HepG2 (cell line): ENCODE results near the gene SHISA7. TPM values are rescaled to one million over a fixed set of nuclear protein-coding genes. Genes with fewer than 3 reads are reported as not detected.

ENCODE experiments used
- ATAC-seq: fragments of 200-7000 bp; cut with Tn5 transposase; 3 replicates; pipeline ENCODE4 v1.9.1; 2020; ENCODE audit warnings: mild to moderate bottlenecking, moderate library complexity
- BruUV-seq: library from RNA; stranded (reverse); fragments of 400-500 nt; replicated peaks from 2 replicates; lab custom pipeline; 2021; lab: Mats Ljungman, UMichigan
- CTCF ChIA-PET: fragments of 300-600 bp; formaldehyde crosslinking; extraction: SDS; loops from one replicate; lab custom pipeline; 2021; ENCODE audit warnings: low total read pairs, inconsistent platforms, low intra/inter-chr PET ratio; lab: Yijun Ruan, JAX
- POLR2A ChIA-PET: fragments of 350-600 bp; sonication (Branson Sonifier 250); formaldehyde crosslinking; loops from one replicate; lab custom pipeline; 2020; ENCODE audit warnings: antibody characterized with exemption, inconsistent platforms; lab: Yijun Ruan, JAX
- DNase-seq: peaks from one replicate; pipeline ENCODE4 v3.0.0-alpha.2; 2015; ENCODE audit warnings: low spot score
- FAIRE-seq: peaks from 3 replicates; lab custom pipeline; 2011; peaks lifted over from hg19 to GRCh38; lab: Jason Lieb, UNC
- H2AFZ ChIP-seq: one replicate; pipeline ENCODE4 v1.6.1; 2011; ENCODE audit warnings: low read length, inconsistent platforms
- H3K27ac ChIP-seq: fragments of 300-600 bp; 3 replicates; pipeline ENCODE4 v1.8.0; 2011; ENCODE audit warnings: mixed run types, mild to moderate bottlenecking, mixed read lengths, low read length, inconsistent platforms; ENCODE audit not compliant: insufficient read depth; ENCODE audit errors: extremely low read length
- H3K27me3 ChIP-seq, 2 experiments: fragments of 200-600 bp in 1 of 2; 2 replicates in 1 of 2; 3 replicates in 1 of 2; pipeline versions ENCODE4 v1.6.0 to v1.8.0; 2011; ENCODE audit warnings: low read length in 2 of 2, mild to moderate bottlenecking in 2 of 2, moderate library complexity in 2 of 2, inconsistent platforms in 1 of 2; ENCODE audit not compliant: insufficient read depth in 2 of 2, control insufficient read depth in 1 of 2
- H3K36me3 ChIP-seq, 2 experiments: fragments of 200-600 bp in 1 of 2; replicated peaks in 1 of 2; 2 replicates in 1 of 2; 3 replicates in 1 of 2; pipeline versions ENCODE4 v1.5.1 to v1.8.0; 2011; ENCODE audit warnings: low read length in 2 of 2, inconsistent platforms in 1 of 2; ENCODE audit not compliant: insufficient read depth in 2 of 2, control insufficient read depth in 1 of 2
- H3K4me1 ChIP-seq: 2 replicates; pipeline ENCODE4 v1.5.1; 2012; ENCODE audit warnings: low read length, inconsistent platforms; ENCODE audit not compliant: insufficient read depth
- H3K4me2 ChIP-seq: 2 replicates; pipeline ENCODE4 v1.6.0; 2011; ENCODE audit warnings: low read depth, low read length, inconsistent platforms
- H3K4me3 ChIP-seq, 3 experiments: fragments of 200-600 bp in 1 of 3; sonication (generic), shearing (Covaris generic) in 1 of 3; replicated peaks in 1 of 3; 2 replicates each; pipeline ENCODE4 v1.5.1; 2011 to 2016; ENCODE audit warnings: low read length in 3 of 3, inconsistent platforms in 2 of 3, low read depth in 2 of 3, mild to moderate bottlenecking in 2 of 3, control low read depth in 1 of 3, mixed read lengths in 1 of 3; ENCODE audit not compliant: insufficient read depth in 1 of 3
- H3K79me2 ChIP-seq: one replicate; pipeline ENCODE4 v1.6.1; 2011; ENCODE audit warnings: low read length, inconsistent platforms; ENCODE audit not compliant: insufficient read depth
- H3K9ac ChIP-seq: 2 replicates; pipeline ENCODE4 v1.6.0; 2011; ENCODE audit warnings: mild to moderate bottlenecking, low read depth, low read length, inconsistent platforms; ENCODE audit not compliant: insufficient read depth
- H3K9me3 ChIP-seq: 2 replicates; pipeline ENCODE4 v1.5.1; 2012; ENCODE audit warnings: mild to moderate bottlenecking, low read length
- H4K20me1 ChIP-seq: 2 replicates; pipeline ENCODE4 v1.6.0; 2011; ENCODE audit warnings: inconsistent platforms, mild to moderate bottlenecking, low read length, moderate library complexity; ENCODE audit not compliant: insufficient read depth
- KAT2B ChIP-seq: fragments of 150-350 bp; IDR thresholded peaks from 2 replicates; pipeline ENCODE4 v1.6.1; 2014; ENCODE audit warnings: low read depth, low read length, borderline replicate concordance
- MTA3 ChIP-seq: sonication (generic); formaldehyde crosslinking; IDR thresholded peaks from 2 replicates; pipeline ENCODE4 v1.4.0; 2020; ENCODE audit warnings: missing genetic modification reagents
- SRY ChIP-seq: sonication (generic); formaldehyde crosslinking; IDR thresholded peaks from 2 replicates; pipeline ENCODE4 v1.8.0; 2022; ENCODE audit warnings: mild to moderate bottlenecking, missing genetic modification reagents
- TFDP1 ChIP-seq: IDR thresholded peaks from 2 replicates; pipeline ENCODE4 v1.6.1; 2016; ENCODE audit warnings: missing compliant biosample characterization, missing genetic modification reagents, borderline replicate concordance
- THAP11 ChIP-seq: IDR thresholded peaks from 2 replicates; pipeline ENCODE4 v1.6.1; 2016; ENCODE audit warnings: missing biosample characterization, missing genetic modification reagents
- ZBTB40 ChIP-seq, 2 experiments: fragments of 450-650 bp in 1 of 2; sonication (generic) in 1 of 2; formaldehyde crosslinking in 1 of 2; IDR thresholded peaks; 2 replicates each; pipeline versions ENCODE4 v1.6.1 to v1.8.0; 2016 to 2022; ENCODE audit warnings: antibody characterized with exemption in 1 of 2, mild to moderate bottlenecking in 1 of 2, missing genetic modification reagents in 1 of 2
- ZKSCAN1 ChIP-seq: fragments of 150-350 bp; IDR thresholded peaks from 2 replicates; pipeline ENCODE4 v1.6.1; 2014; ENCODE audit warnings: low read length
- ZNF263 ChIP-seq: sonication (generic); formaldehyde crosslinking; IDR thresholded peaks from 2 replicates; pipeline ENCODE4 v1.4.0; 2020; ENCODE audit warnings: missing genetic modification reagents
- ZNF550 ChIP-seq: sonication (generic); formaldehyde crosslinking; IDR thresholded peaks from 2 replicates; pipeline ENCODE4 v1.4.0; 2020; ENCODE audit warnings: mild to moderate bottlenecking, missing genetic modification reagents, borderline replicate concordance
- ZNF598 ChIP-seq: sonication (generic); formaldehyde crosslinking; IDR thresholded peaks from 2 replicates; pipeline ENCODE4 v1.5.1; 2020; ENCODE audit warnings: mild to moderate bottlenecking, missing genetic modification reagents, borderline replicate concordance
- ZNF678 ChIP-seq: sonication (generic); formaldehyde crosslinking; IDR thresholded peaks from 2 replicates; pipeline ENCODE4 v1.4.0; 2020; ENCODE audit warnings: mild to moderate bottlenecking, missing genetic modification reagents
- ZNF724P ChIP-seq: sonication (generic); formaldehyde crosslinking; IDR thresholded peaks from 2 replicates; pipeline ENCODE4 v1.8.0; 2022; ENCODE audit warnings: missing genetic modification reagents, borderline replicate concordance
- ZNF746 ChIP-seq: sonication (generic); formaldehyde crosslinking; IDR thresholded peaks from 2 replicates; pipeline ENCODE4 v1.8.0; 2022; ENCODE audit warnings: mild to moderate bottlenecking, missing genetic modification reagents
- ZSCAN25 ChIP-seq: sonication (generic); formaldehyde crosslinking; IDR thresholded peaks from 2 replicates; pipeline ENCODE4 v1.8.0; 2022; ENCODE audit warnings: mild to moderate bottlenecking, missing genetic modification reagents
- WGBS: methylation state at CpG from one replicate; pipeline ENCODE4 v1.1.6; 2017; ENCODE audit warnings: low lambda C conversion rate; 5-methylcytosine and 5-hydroxymethylcytosine counted together
- in situ Hi-C: cut with HindIII; loops from 2 replicates; pipeline ENCODE4 v1.10.0; 2017; ENCODE audit warnings: low pct_unique_long_range_greater_than_20kb; ENCODE audit not compliant: extremely low pct_ligation_motif_present
- intact Hi-C: fragments of 100-400 bp; cut with micrococcal nuclease; formaldehyde crosslinking; loops from one replicate; pipeline ENCODE4 v1.10.0; 2022; ENCODE audit not compliant: unreplicated experiment
- polyA plus RNA-seq, 8 experiments: library from polyadenylated mRNA; depleted of rRNA in 3 of 8; stranded (reverse) in 7 of 8; unstranded in 1 of 8; fragments of >200 nt; fragmentation: Illumina TruSeq in 4 of 8; extraction: Trizol in 4 of 8; gene quantifications; 2 replicates each; pipeline versions ENCODE4 v1.2.1 to v1.2.3, GENCODE V29; 2011 to 2016; ENCODE audit warnings: low read depth in 4 of 8, missing spikeins in 1 of 8, mixed read lengths in 1 of 8; ENCODE audit not compliant: insufficient read depth in 1 of 8
- total RNA-seq, 5 experiments: library from RNA; depleted of rRNA; stranded (reverse); fragments of >200 nt; fragmentation: Illumina TruSeq; extraction: Trizol; gene quantifications; 2 replicates each; pipeline ENCODE4 v1.2.3, GENCODE V29; 2016; ENCODE audit warnings: low read depth in 1 of 5

The SHISA7 gene
- total and polyA plus RNA-seq, 2 of the 13 experiments (the other 11 are each of a cell fraction or from before 2014, with no cell fraction given): not detected

DNA sequence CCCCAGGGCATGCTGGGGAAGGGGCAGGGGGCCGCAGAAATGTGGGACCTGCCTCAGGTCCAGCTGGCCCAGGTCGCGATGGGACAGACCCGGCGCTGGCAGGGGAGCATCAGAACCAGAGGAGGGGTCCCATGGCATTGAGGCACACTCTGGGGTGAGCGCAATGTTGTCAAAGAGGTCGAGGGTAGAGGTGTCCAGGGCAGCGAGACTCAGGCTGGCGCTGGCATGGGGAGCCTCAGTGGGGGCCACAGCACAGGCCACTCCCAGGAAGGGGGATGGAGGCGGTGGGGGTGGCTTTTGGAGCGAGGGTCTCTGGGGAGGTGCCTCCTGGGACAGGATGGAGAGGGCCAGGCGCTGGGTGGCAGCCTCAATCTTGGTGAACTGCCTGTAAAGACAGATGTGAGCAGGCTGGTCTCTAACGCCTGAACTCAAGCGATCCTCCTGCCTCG lies 20.5 kb upstream of the SHISA7 start (continued):
- TF ChIP-seq TFDP1 (no peak), ZSCAN25 (CRISPR knock-in tag) (no peak), ZNF263 (no peak), ZNF746 (CRISPR knock-in tag) (no peak), SRY (CRISPR knock-in tag) (no peak), THAP11 (no peak), KAT2B (no peak), ZNF550 (no peak), ZNF598 (no peak), MTA3 (CRISPR knock-in tag) (no peak)

GRCh38 chr19:55462722-55463121 lies 19.6 kb upstream of the SHISA7 start:
- Histone ChIP-seq H3K4me1 (peaks cover 70% of the 10 kb centered on the region), H3K79me2 (peaks cover 18% of the 10 kb centered on the region), H4K20me1 (no peaks in the 10 kb centered on the region), H2AFZ (no peak overlapping the region), H3K27ac (no peak overlapping the region), H3K9ac (peak overlapping the region; percentile 87; the same call in 1 of the 2 replicates), H3K9me3 (no peaks in the 10 kb centered on the region), H3K4me3 (peak overlapping the region in 2 of 3 experiments; percentile 59 to 81; a peak in 4 of 6 replicates), H3K36me3 (peaks cover 0 to 1% of the 10 kb centered on the region in 2 experiments; a peak in 1 of 5 replicates), H3K27me3 (no peaks in the 10 kb centered on the region; a peak in 1 of 5 replicates), H3K4me2 (peak overlapping the region; percentile 100)
- intact Hi-C loops (no loop called here), in situ Hi-C loops (no loop called here)
- no peak for FAIRE-seq
- ChIA-PET CTCF (no interaction called here), POLR2A (interaction anchor here (0.9 to 2.6 kb wide), 2 partner anchors 14 to 183 kb away, joined by 4 to 8 read pairs; partner anchors contain the start of genes HSPBP1 and ZNF628)
- ATAC-seq: no peak
- TF ChIP-seq ZNF678 (CRISPR knock-in tag) (no peak), ZNF724P (CRISPR knock-in tag) (no peak), ZKSCAN1 (no peak), ZBTB40 (IDR thresholded peaks at IDR 0.05) (no peak), ZBTB40 (CRISPR knock-in tag; IDR thresholded peaks at IDR 0.05) (no peak)
- WGBS: 68% methylated on average over 11 of the region's 11 CpGs
- BruUV-seq: no TSS peak
- no peak for DNase-seq
